IPS-NIHi7 (cell line): Measurements from ENCODE around the gene SLC26A9.
"Not testable (repeated sequence)": the region's sequence is repeated elsewhere in the genome, so short reads cannot be mapped to it uniquely, and the experiment has no call there.

Source experiments
- DNase-seq: peaks from one replicate; pipeline ENCODE4 v3.0.0; 2012; ENCODE audit warnings: mixed read lengths; ENCODE audit errors: extremely low spot score

The SLC26A9 gene

GRCh38 chr1:205891481-205891880 is 51.8 kb downstream of the SLC26A9 start:
- not testable (repeated sequence) for DNase-seq

DNA sequence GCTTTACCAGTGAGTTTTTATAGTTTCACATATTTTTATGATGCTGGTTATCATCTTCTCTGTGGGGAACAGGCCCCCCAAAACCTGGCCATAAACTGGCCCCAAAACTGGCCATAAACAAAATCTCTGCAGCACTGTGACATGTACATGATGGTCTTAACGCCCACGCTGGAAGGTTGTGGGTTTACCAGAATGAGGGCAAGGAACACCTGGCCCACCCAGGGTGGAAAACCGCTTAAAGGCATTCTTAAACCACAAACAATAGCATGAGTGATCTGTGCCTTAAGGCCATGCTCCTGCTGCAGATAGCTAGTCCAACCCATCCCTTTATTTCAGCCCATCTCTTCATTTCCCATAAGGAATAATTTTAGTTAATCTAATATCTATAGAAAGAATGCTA is 52.6 kb downstream of the SLC26A9 start:
- not testable (repeated sequence) for DNase-seq

- DNase-seq: not testable (repeated sequence)
Measured at GRCh38 chr1:205889706-205890105, 53.5 kb downstream of the SLC26A9 start.

- not testable (repeated sequence) for DNase-seq
Measured at GRCh38 chr1:205889006-205889405, 54.2 kb downstream of the SLC26A9 start.

- DNase-seq: no peak
Measured at GRCh38 chr1:205883792-205884191, 59.5 kb downstream of the SLC26A9 start.

GRCh38 chr1:205880923-205881322 is 62.3 kb downstream of the SLC26A9 start:
- DNase-seq: no peak

DNA sequence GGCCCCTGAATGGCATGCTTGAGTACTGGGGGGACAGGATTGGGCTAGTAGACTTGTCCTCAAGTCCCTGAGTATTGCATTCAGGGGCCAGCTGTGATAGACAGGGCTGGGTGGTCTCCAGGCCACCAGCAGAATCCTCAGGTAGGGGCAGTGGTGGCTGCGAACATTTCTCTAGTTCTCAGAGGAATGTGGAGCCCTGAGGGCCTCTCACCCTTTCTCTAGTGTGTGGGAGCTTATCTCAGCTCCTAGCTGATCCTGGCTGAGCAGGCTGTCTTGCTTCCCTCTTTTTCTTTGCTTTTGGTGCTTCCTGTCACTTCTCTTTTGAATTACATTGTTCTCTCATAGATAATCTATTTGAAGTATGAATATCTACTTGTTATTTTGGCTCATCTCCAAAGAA is 63.3 kb downstream of the SLC26A9 start:
- peak; percentile 20 for DNase-seq

GRCh38 chr1:205878026-205878425 is 65.2 kb downstream of the SLC26A9 start:
- DNase-seq: no peak

GRCh38 chr1:205873148-205873547 is 70.1 kb downstream of the SLC26A9 start:
- not testable (repeated sequence) for DNase-seq

GRCh38 chr1:205870236-205870635 is 73.0 kb downstream of the SLC26A9 start:
- DNase-seq: no peak
